Adipocyte (in vitro differentiated cells): Measurements from ENCODE around the gene PDZRN4.

Source experiments
- DNase-seq: peaks from one replicate; pipeline ENCODE4 v3.0.0-alpha.2; 2015; ENCODE audit warnings: low read depth
- H3K27me3 ChIP-seq: replicated peaks from 2 replicates; pipeline ENCODE4 v1.7.0; 2013; ENCODE audit warnings: mild to moderate bottlenecking, low read length, moderate library complexity; ENCODE audit not compliant: control insufficient read depth, insufficient read depth
- H3K36me3 ChIP-seq: 2 replicates; pipeline ENCODE4 v1.7.0; 2013; ENCODE audit warnings: low read length, mild to moderate bottlenecking, moderate library complexity; ENCODE audit not compliant: control insufficient read depth, insufficient read depth, severe bottlenecking
- H3K4me1 ChIP-seq: 2 replicates; pipeline ENCODE4 v1.7.0; 2013; ENCODE audit warnings: mild to moderate bottlenecking, low read length, moderate library complexity; ENCODE audit not compliant: control insufficient read depth, insufficient read depth
- H3K4me3 ChIP-seq: 2 replicates; pipeline ENCODE4 v1.7.0; 2013; ENCODE audit warnings: mild to moderate bottlenecking, low read length, moderate library complexity
- H3K9ac ChIP-seq: 2 replicates; pipeline ENCODE4 v1.7.0; 2013; ENCODE audit warnings: mild to moderate bottlenecking, low read length, moderate library complexity
- H3K9me3 ChIP-seq: 2 replicates; pipeline ENCODE4 v1.7.0; 2013; ENCODE audit warnings: mild to moderate bottlenecking, low read length, moderate library complexity; ENCODE audit not compliant: control insufficient read depth

PDZRN4 gene

DNA sequence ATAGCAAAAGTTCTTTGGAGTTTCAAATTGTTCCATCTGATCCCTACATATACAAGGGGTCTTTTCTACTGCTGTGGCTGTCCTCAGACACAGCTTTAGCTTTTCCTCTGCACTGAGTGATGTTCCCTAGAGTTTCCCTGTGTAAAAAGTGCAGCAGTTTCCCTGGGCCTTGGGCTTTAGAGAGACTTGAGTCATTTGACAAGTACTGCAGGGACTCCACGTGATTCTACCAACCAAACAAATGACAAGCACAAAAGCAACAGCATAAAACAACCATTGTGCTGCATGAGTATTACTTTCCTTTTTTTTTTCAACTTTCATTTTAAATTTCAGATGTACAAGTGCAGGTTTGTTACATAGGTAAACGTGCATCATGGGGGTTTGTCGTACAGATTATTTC, 272.8 kb downstream of the PDZRN4 start:
- no peaks in the 10 kb centered on the region for H3K4me1 ChIP-seq
- no peak for DNase-seq
- H3K27me3 ChIP-seq = no peaks in the 10 kb centered on the region
- H3K9me3 ChIP-seq = peaks cover 8% of the 10 kb centered on the region
- H3K4me3 ChIP-seq = no peak overlapping the region
- no peak overlapping the region for H3K9ac ChIP-seq
- H3K36me3 ChIP-seq = no peaks in the 10 kb centered on the region

DNA sequence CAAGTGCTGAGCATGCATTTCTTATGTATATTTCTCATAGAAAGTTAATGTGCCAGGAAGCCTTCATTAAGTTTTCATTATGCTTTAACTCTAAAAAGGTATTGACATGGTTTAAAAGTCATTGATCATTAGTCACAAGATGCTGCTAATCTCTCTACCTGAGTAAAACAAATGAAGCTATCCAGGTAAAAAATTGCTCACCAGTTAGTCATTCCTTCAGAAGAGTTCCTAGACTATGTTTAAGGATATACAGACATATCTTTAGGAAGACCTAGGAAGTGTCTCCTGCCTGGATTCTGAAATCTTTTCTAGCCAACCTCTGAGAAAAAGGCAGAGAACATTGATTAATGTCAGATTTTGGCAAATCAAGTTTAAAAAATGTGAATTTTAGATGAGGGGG, 274.2 kb downstream of the PDZRN4 start:
- Histone ChIP-seq H3K27me3 (no peaks in the 10 kb centered on the region), H3K9ac (no peak overlapping the region), H3K9me3 (peaks cover 8% of the 10 kb centered on the region), H3K4me1 (no peaks in the 10 kb centered on the region), H3K36me3 (no peaks in the 10 kb centered on the region), H3K4me3 (no peak overlapping the region)
- no peak for DNase-seq

DNA sequence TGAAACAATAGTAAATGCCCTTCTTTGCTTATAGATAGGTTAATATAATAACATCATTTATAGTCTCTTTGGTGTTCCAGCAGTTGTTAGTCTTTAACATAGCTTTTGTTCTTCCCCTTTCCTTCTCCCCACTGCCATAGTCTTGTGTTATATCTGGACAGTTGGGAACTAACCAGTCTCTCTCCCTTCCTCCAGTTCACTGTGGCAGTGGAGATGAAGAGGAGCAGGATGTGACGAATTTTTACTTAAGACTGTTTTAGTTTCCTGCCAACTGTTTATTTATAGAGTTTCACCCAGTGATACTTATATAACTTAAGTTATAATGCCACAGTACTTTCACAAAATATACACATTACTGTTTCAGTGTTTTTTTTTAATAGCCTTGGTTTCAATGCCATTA, 277.4 kb downstream of the PDZRN4 start:
- Histone ChIP-seq H3K4me3 (no peak overlapping the region), H3K4me1 (no peaks in the 10 kb centered on the region), H3K36me3 (no peaks in the 10 kb centered on the region), H3K9ac (no peak overlapping the region), H3K27me3 (no peaks in the 10 kb centered on the region), H3K9me3 (peaks cover 8% of the 10 kb centered on the region)
- DNase-seq = no peak

DNA sequence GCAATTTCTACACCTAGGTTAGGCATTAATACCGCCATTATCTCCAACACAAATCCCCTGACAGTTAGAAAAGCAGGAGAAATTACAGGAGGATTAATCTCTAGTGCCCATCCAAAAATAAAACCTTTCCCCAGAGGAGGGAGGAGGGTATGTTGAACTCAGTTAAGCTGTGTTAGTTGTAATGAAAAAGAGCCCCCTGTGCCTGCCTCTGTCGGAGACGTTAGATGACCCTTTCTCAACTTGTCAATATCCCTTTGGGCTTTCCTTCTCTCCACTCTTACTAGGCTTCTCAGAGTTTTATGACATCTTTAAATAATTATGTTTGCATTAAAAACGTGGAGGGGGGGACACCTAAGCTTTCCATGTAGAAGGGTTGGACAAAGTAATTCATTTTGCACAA, 278.2 kb downstream of the PDZRN4 start:
- Histone ChIP-seq H3K36me3 (no peaks in the 10 kb centered on the region), H3K4me3 (no peak overlapping the region), H3K9me3 (peaks cover 8% of the 10 kb centered on the region), H3K4me1 (no peaks in the 10 kb centered on the region), H3K27me3 (no peaks in the 10 kb centered on the region), H3K9ac (no peak overlapping the region)
- no peak for DNase-seq

DNA sequence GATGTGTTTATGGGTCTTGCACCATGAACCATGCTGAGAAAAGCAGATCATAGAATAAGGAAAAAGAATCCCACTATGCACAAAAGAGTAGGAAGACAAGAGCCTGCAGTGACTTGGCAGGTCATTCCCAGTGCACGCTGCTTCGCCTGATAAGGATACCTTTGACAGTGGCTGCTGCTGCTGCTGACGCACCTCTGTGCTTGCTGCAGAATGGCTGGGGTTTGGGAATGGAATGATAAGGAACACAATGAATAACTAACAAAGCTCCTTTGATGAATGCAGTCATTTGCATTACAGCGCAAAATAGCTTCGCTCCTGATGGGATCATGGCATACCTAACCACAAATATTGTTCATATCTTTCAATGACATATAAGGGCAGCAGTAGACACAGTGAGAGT, 278.7 kb downstream of the PDZRN4 start:
- Histone ChIP-seq H3K4me1 (no peaks in the 10 kb centered on the region), H3K36me3 (no peaks in the 10 kb centered on the region), H3K27me3 (no peaks in the 10 kb centered on the region), H3K4me3 (no peak overlapping the region), H3K9ac (no peak overlapping the region), H3K9me3 (peaks cover 8% of the 10 kb centered on the region)
- DNase-seq = no peak

DNA sequence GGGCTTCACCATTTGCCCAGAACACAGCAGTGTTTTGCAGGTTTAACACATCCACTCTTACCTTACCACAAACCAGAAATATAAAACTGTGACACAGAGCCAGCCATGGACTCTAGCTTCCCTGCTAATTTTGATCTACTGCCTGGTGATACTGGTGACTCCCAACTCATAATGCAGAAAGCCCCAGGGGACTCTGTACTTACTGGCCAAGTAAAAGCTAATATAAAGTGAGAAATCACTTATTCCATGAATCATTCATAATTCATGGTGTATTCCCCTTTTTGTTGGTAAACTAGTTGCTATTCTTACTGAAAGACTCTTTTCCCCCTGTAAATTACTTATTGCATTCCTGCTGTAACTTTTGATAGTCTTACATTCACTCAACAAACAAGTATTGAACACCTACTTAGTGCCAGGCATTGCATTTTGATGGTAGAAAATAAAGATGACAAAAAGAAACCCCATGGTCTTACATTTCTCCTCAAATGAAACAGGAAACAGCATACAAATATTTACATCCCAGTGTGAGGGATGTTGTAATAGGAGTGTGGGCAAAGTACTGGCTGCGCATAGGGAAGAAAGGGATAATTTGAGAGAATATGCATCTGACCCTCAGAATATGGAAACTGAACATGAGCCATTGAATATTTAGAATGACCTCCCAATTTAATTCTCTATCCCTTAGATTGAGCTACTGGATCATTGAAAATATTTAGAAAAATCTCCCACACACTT, 279.6 kb downstream of the PDZRN4 start:
- Histone ChIP-seq H3K9me3 (peaks cover 8% of the 10 kb centered on the region), H3K27me3 (no peaks in the 10 kb centered on the region), H3K4me3 (no peak overlapping the region), H3K4me1 (no peaks in the 10 kb centered on the region), H3K9ac (no peak overlapping the region), H3K36me3 (no peaks in the 10 kb centered on the region)
- DNase-seq = no peak

DNA sequence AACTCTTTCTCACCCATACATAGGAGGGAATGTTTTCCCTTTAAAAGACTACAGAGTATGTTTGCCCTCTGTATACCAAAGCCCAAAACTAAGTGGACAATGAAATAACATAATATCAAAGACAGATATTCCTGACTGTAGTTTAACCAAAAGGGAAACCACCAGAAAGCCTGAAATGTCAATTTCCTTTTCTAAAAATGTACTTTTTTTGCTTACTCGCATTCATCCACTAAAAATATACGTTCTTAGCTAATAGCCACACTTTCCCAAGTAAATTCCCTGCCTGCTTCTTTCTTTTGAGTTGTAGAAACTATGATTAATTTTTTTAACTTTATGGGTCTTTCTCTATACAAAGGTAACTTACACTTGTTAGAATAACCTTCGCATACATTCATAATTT, 280.2 kb downstream of the PDZRN4 start:
- Histone ChIP-seq H3K4me1 (no peaks in the 10 kb centered on the region), H3K27me3 (no peaks in the 10 kb centered on the region), H3K36me3 (no peaks in the 10 kb centered on the region), H3K9me3 (peaks cover 6% of the 10 kb centered on the region), H3K4me3 (no peak overlapping the region), H3K9ac (no peak overlapping the region)
- DNase-seq = no peak

DNA sequence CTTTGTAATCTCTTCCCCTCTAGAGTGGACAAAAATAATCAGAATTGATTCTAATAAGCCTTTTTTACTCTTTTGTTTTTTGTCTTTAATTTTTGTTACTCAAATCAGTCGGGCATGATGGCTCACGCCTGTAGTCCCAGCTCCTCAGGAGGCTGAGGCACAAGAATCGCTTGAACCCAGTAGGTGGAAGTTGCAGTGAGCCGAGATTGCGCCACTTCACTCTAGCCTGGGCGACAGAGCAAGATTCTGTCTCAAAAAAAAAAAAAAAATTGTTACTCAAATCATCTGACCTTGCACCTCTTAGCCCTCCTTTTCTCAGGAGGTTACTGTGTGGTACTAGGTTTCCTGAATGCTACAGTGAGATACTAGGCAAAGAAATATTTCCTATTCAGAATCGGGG, 280.6 kb downstream of the PDZRN4 start:
- Histone ChIP-seq H3K27me3 (no peaks in the 10 kb centered on the region), H3K4me3 (no peak overlapping the region), H3K4me1 (no peaks in the 10 kb centered on the region), H3K36me3 (no peaks in the 10 kb centered on the region), H3K9ac (no peak overlapping the region), H3K9me3 (peaks cover 2% of the 10 kb centered on the region)
- DNase-seq = no peak

DNA sequence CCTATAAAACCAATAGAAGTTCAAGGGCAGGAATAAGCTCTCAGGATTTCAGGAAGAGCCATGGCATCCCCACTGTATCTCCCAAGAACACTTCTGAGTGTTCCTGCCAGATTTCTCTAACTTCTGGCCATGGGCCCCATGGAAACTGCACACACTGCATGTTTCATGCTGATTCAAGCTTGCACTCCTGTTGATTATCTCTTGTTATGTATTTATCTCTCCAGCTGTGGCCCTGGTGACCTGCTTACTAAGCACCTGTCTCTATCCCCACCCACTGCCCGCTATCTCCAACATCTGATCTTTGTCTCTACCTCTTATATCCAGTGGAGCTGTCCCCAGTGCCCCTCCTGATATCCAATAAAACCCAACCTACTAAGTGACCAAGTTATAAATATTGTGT, 285.3 kb downstream of the PDZRN4 start:
- H3K27me3 ChIP-seq = no peaks in the 10 kb centered on the region
- no peaks in the 10 kb centered on the region for H3K36me3 ChIP-seq
- no peak for DNase-seq
- H3K4me3 ChIP-seq = no peak overlapping the region
- no peaks in the 10 kb centered on the region for H3K4me1 ChIP-seq
- H3K9ac ChIP-seq = no peak overlapping the region
- H3K9me3 ChIP-seq = no peaks in the 10 kb centered on the region

DNA sequence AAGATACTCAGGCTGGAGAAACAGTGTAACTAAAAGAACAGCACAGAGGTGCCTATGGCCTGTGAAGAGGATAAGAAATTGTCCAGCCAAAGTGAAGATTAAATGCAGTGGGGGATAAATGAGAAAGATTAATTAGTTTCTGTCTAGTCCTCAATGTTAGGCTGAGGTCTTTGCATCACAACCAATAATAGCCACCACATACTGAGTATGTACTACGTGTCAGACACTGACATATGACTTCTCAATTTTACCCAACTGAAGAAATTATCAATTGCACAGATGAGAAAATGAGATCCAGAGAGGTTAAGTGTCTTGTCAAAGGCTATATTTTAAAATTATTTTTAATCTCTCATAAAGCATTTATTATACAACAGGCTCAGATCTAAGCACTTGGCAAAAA, 285.9 kb downstream of the PDZRN4 start:
- no peaks in the 10 kb centered on the region for H3K4me1 ChIP-seq
- DNase-seq = no peak
- no peak overlapping the region for H3K4me3 ChIP-seq
- no peaks in the 10 kb centered on the region for H3K9me3 ChIP-seq
- no peaks in the 10 kb centered on the region for H3K36me3 ChIP-seq
- H3K9ac ChIP-seq = no peak overlapping the region
- no peaks in the 10 kb centered on the region for H3K27me3 ChIP-seq

DNA sequence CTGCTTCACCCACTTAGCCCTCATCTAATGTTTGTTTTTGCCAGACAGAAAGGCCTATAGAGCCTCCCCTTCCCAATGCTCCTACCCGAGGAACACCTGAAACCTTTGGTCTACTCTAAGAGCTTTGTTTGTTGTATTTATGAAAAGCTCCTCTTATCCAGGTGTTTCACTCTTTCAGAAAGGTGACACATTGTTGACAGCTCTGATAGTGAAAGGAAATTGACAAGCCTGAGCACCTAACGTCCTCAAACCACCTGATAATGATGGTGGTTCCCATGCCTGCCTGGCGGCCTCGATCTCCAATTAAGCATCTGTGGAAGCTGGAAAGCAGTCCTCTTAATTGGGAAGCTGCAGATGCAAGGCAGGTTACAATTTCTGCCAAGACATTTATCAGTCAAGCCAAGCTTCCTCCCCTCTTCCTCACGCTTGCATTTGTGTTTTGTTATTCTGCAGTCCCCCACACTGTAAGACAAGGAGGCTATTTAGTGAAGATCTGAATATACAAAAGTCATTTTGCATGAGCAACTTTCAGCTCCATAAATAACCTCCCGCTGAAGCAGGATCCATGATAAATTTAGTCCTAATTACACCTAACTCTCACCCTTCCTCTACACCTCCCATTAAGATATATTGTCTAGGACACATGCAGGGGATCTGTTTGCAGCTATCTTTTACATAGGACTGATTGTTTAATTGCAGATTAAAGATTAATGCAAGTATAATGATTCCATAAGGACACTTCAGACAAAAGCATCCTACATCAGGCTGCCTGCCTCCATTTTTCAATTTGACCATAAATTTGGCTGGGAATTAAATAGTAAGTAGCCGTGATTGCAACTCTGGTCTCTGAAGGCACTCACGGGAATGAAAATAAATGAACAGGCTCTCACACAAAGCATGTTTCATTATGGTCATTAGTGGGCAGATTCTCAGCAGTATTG, 288.6 kb downstream of the PDZRN4 start:
- DNase-seq = no peak
- H3K4me1 ChIP-seq = no peaks in the 10 kb centered on the region
- no peaks in the 10 kb centered on the region for H3K36me3 ChIP-seq

More for the DNA sequence above, 288.6 kb downstream of the PDZRN4 start:
- H3K9me3 ChIP-seq = peaks cover 1% of the 10 kb centered on the region
- no peak overlapping the region for H3K9ac ChIP-seq
- no peaks in the 10 kb centered on the region for H3K27me3 ChIP-seq
- no peak overlapping the region for H3K4me3 ChIP-seq
